Epithelial cell of proximal tubule (primary cell): ENCODE data around the gene SLC26A2. TPM values are rescaled to one million over a fixed set of nuclear protein-coding genes. Genes with fewer than 3 reads are reported as not detected.

ENCODE experiments used
- DNase-seq: peaks from one replicate; pipeline ENCODE4 v3.0.0-alpha.2; 2011; ENCODE audit warnings: low read depth
- H3K4me3 ChIP-seq: 2 replicates; pipeline ENCODE4 v1.5.1; 2011; ENCODE audit warnings: low read depth, mild to moderate bottlenecking, low read length
- total RNA-seq: library from RNA; depleted of rRNA; stranded (reverse); fragments of >200 nt; gene quantifications from 2 replicates; pipeline ENCODE4 v1.2.3, GENCODE V29; 2015
- TF ChIP-seq, protein P1 (sequence below): conservative IDR thresholded peaks from 2 replicates; pipeline ENCODE4 v1.5.1; 2012; ENCODE audit warnings: low read depth, mild to moderate bottlenecking, low read length

The SLC26A2 gene
- total RNA-seq, 1 donor from 2014 or later: 11.9 TPM

DNA sequence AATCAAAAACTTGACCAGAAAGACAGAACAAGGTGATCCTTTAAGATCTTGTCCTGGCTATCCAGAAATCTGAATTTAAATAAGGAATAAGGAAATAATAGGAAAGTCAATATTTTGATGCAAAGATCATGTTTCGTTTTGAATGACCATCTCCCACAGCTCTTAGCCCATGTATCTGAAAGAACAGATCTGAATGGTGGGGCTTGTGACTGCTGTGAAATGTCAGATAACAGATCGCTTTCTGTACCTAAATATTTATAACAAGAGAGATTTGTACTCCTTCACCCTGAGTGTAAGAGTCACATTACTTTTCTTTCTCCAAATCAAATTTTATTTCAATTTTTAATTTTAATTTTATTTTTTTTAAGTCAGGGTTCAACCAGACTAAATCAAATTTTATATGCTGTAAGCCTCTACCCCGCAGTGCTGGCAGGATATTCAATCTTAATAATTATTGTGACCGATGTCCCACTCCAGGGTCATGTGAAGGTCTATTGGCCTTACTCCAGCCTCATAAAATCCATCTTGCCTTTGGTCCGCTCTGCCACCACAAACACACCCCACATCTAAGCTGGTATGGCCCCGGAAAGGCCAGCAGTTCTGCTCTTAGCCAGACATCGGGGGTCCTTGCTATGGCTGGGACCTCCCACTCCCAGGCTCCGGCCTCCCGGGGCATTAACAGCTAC lies 7.0 kb upstream of the SLC26A2 start:
- no peak for DNase-seq
- TF ChIP-seq, protein P1, sequence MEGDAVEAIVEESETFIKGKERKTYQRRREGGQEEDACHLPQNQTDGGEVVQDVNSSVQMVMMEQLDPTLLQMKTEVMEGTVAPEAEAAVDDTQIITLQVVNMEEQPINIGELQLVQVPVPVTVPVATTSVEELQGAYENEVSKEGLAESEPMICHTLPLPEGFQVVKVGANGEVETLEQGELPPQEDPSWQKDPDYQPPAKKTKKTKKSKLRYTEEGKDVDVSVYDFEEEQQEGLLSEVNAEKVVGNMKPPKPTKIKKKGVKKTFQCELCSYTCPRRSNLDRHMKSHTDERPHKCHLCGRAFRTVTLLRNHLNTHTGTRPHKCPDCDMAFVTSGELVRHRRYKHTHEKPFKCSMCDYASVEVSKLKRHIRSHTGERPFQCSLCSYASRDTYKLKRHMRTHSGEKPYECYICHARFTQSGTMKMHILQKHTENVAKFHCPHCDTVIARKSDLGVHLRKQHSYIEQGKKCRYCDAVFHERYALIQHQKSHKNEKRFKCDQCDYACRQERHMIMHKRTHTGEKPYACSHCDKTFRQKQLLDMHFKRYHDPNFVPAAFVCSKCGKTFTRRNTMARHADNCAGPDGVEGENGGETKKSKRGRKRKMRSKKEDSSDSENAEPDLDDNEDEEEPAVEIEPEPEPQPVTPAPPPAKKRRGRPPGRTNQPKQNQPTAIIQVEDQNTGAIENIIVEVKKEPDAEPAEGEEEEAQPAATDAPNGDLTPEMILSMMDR: no peak
- H3K4me3 ChIP-seq: no peak overlapping the region

DNA sequence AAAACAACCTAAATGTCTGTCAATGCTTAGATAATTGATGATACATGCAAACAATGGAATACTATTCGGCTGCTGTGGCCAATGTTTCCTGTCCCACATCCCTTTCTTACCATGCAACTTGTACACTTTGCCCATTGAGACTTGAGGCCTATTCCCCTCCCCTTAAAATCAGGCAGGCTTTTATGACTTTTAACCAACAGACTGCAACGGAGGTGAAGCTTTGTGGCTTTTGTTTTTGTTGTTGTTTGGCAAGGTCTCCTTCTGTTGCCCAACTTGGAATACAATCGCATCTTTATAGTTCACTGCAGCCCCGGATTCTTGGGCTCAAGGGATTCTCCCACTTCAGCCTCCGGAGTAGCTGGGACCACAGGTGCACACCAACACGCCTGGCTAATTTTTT lies 5.8 kb upstream of the SLC26A2 start:
- no peak overlapping the region for H3K4me3 ChIP-seq
- TF ChIP-seq, protein P1: no peak
- DNase-seq: no peak

DNA sequence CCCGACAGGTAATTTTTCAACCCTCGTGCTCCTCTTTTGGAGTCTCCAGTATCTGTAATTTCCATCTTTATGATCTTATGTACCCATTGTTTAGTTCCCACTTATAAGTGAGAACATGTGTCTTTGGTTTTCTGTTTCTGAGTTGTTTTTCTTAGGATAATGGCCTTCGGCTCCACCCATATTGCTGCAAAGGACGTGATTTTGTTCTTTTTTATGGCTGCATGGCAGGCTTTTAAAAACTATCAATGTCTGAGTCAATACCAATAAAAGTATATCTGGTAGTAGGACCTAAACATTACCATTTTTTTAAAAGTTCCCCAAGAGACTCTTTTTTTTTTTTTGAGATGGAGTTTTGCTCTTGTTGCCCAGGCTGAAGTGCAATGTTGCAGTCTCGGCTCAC lies 3.9 kb upstream of the SLC26A2 start:
- no peak overlapping the region for H3K4me3 ChIP-seq
- DNase-seq: no peak
- TF ChIP-seq, protein P1: no peak

DNA sequence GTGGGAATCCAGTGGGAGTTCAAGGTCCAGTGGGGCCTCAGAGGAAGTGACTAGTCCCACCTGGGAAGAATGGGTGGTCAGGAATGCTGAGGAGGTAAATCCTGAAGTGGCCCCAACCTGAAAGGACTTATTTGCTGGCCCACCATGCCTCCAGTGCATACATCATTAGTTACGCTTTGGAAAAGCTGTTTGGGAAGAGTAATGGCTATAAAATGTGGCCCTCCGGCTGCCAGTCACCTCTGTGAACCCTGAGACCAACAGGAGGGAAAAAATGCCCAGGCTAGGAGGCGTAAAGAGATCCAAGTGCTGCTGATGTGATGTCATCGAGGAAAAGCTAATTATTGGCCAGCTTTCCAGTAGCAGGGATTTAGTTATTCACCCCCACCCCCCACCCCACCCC lies 2.7 kb upstream of the SLC26A2 start:
- peak; percentile 91 for DNase-seq
- no peak overlapping the region for H3K4me3 ChIP-seq
- TF ChIP-seq, protein P1: no peak

DNA sequence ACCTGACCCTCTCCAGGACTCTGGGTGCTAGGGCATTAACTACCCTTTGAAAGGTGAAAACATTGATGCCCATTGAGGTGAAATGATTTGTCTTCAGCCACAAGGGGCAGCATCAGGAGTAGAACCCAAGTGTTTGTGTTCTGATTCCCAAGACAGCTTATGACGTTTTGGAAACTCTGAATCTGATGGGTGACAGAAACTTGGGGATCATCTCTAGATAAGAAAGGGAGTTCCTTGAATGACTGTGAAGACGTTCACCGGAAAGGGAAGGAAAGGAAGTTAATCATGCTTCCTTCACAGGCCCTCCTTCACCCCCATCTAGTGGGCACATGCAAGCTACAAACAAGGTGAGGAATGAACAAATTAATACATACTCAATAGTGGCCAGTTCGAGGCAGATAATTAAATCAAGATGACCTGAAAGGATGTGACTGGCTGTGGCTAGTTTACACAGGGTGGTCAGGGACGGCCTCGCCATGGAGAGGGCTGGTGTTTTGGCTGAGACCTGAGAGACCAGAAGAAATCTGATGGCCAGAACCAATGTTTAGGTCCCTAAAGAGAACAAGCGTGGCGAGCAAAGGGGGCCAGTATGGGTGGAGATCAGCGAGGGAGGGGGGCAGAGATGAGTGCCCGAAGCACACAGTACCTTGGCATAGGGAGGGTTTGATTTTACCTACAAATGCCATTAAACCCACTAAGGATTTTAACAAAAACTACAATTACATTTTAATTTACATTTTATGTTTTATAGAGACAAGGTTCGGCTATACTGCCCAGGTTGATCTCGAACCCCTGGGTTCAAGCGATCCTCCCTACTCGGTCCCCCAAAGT lies 937 bp upstream of the SLC26A2 start:
- H3K4me3 ChIP-seq: peak overlapping the region; percentile 87
- DNase-seq: no peak
- TF ChIP-seq, protein P1: peak; percentile 71

DNA sequence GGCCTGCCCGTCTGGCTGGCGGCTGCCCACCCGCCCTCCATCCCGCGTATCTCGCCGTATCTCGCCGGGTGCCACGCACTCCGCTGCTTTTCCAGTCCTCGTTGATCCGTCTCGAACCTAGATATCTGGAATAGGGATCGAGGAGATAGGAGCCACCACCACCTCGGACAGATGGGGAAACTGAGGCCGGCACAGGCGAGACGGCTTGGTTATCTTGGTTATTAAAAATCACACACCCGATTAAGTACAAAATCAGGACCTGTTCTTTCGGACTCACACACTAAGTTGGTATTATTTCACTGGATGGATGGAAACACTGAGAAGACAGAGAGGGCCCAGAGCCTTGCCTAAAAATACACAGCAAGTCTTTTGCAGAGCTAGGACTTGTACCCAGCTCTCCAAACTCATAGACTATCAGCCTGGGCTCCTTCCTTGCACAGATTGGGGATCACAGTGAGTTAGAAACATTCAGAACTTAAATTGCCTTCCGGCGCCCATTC lies 678 bp downstream of the SLC26A2 start:
- TF ChIP-seq, protein P1: no peak
- no peak for DNase-seq
- H3K4me3 ChIP-seq: peak overlapping the region; percentile 87
